Measurements from ENCODE around the gene SLC22A23. TPM values are rescaled to one million over a fixed set of nuclear protein-coding genes. Genes with fewer than 3 reads are reported as not detected.

The SLC22A23 gene
- total RNA-seq, 2 experiments from 2014 or later = 13.4 to 13.6 TPM

GRCh38 chr6:3337521-3338350 lies 119.1 kb downstream of the SLC22A23 start:
- no peaks in the 10 kb centered on the region for H3K36me3 Mint-ChIP-seq (ENCODE audit: low read depth)
- CTCF ChIA-PET = no interaction called here
- no peaks in the 10 kb centered on the region for H3K4me1 ChIP-seq (ENCODE audit: insufficient read depth, low read length)
- H3K27me3 ChIP-seq (ENCODE audit: control insufficient read depth in 1 of 2, insufficient read depth in 2 of 2, low read length in 2 of 2) = no peaks in the 10 kb centered on the region
- intact Hi-C loops (cut with DNase I, micrococcal nuclease) = no loop called here
- DNase-seq (peak in 2 of 14 experiments; percentile 49), ATAC-seq (ENCODE audit: poor library complexity) (no peak)
- H3K4me3 ChIP-seq (ENCODE audit: low read length) = no peak overlapping the region
- H3K9me3 Mint-ChIP-seq = no peaks in the 10 kb centered on the region
- H3K4me1 Mint-ChIP-seq (ENCODE audit: low read depth) = peaks cover 20% of the 10 kb centered on the region
- no peak for TF ChIP-seq CTCF (IDR thresholded peaks at IDR 0.05)
- no peaks in the 10 kb centered on the region for H3K36me3 ChIP-seq (ENCODE audit: insufficient read depth, low read length)
- no peak overlapping the region for H3K4me3 Mint-ChIP-seq
- POLR2A ChIA-PET = interaction anchor here (1.1 kb wide), 1 partner anchor 20 kb away, joined by 3 read pairs; no protein-coding TSS in a partner anchor
- H3K27ac Mint-ChIP-seq = no peak overlapping the region
- no peaks in the 10 kb centered on the region for H3K9me3 ChIP-seq (ENCODE audit: control insufficient read depth in 1 of 2, insufficient read depth in 1 of 2, low read length in 2 of 2)
- H3K27ac ChIP-seq (ENCODE audit: low read depth in 1 of 2, low read length in 2 of 2) = no peak overlapping the region
- no peaks in the 10 kb centered on the region for H3K27me3 Mint-ChIP-seq

- Mint-ChIP-seq H3K4me1 (ENCODE audit: low read depth) (peaks cover 20% of the 10 kb centered on the region), H3K27ac (no peak overlapping the region), H3K27me3 (no peaks in the 10 kb centered on the region), H3K4me3 (no peak overlapping the region), H3K36me3 (ENCODE audit: low read depth) (no peaks in the 10 kb centered on the region), H3K9me3 (no peaks in the 10 kb centered on the region)
- H3K27ac ChIP-seq (ENCODE audit: low read depth in 1 of 2, low read length in 2 of 2) = no peak overlapping the region
- ATAC-seq (ENCODE audit: poor library complexity) = no peak
- no peaks in the 10 kb centered on the region for H3K9me3 ChIP-seq (ENCODE audit: control insufficient read depth in 1 of 2, insufficient read depth in 1 of 2, low read length in 2 of 2)
- intact Hi-C loops (cut with DNase I, micrococcal nuclease) = no loop called here
- no peaks in the 10 kb centered on the region for H3K36me3 ChIP-seq (ENCODE audit: insufficient read depth, low read length)
- no peak overlapping the region for H3K4me3 ChIP-seq (ENCODE audit: low read length)
- H3K27me3 ChIP-seq (ENCODE audit: control insufficient read depth in 1 of 2, insufficient read depth in 2 of 2, low read length in 2 of 2) = no peaks in the 10 kb centered on the region
- ChIA-PET CTCF (interaction anchor here (0.7 kb wide), 1 partner anchor 10 kb away, joined by 3 read pairs; no protein-coding TSS in a partner anchor), POLR2A (interaction anchor here (1.1 kb wide), 1 partner anchor 19 kb away, joined by 3 read pairs; no protein-coding TSS in a partner anchor)
- no peaks in the 10 kb centered on the region for H3K4me1 ChIP-seq (ENCODE audit: insufficient read depth, low read length)
- TF ChIP-seq CTCF (IDR thresholded peaks at IDR 0.05) = no peak
- no peak for DNase-seq
Observed at GRCh38 chr6:3336859-3337515, 119.9 kb downstream of the SLC22A23 start.

- H3K9me3 Mint-ChIP-seq = no peaks in the 10 kb centered on the region
- TF ChIP-seq CTCF (IDR thresholded peaks at IDR 0.05) = no peak
- no peak overlapping the region for H3K27ac ChIP-seq (ENCODE audit: low read depth in 1 of 2, low read length in 2 of 2)
- no peak overlapping the region for H3K4me3 Mint-ChIP-seq
- no peaks in the 10 kb centered on the region for H3K4me1 ChIP-seq (ENCODE audit: insufficient read depth, low read length)
- no peaks in the 10 kb centered on the region for H3K9me3 ChIP-seq (ENCODE audit: control insufficient read depth in 1 of 2, insufficient read depth in 1 of 2, low read length in 2 of 2)
- no peaks in the 10 kb centered on the region for H3K27me3 Mint-ChIP-seq
- no peaks in the 10 kb centered on the region for H3K36me3 ChIP-seq (ENCODE audit: insufficient read depth, low read length)
- no peak overlapping the region for H3K27ac Mint-ChIP-seq
- H3K36me3 Mint-ChIP-seq (ENCODE audit: low read depth) = no peaks in the 10 kb centered on the region
- no peaks in the 10 kb centered on the region for H3K27me3 ChIP-seq (ENCODE audit: control insufficient read depth in 1 of 2, insufficient read depth in 2 of 2, low read length in 2 of 2)
- POLR2A ChIA-PET = interaction anchor here (1.4 kb wide), 1 partner anchor 19 kb away, joined by 5 read pairs; no protein-coding TSS in a partner anchor
- peaks cover 20% of the 10 kb centered on the region for H3K4me1 Mint-ChIP-seq (ENCODE audit: low read depth)
- H3K4me3 ChIP-seq (ENCODE audit: low read length) = no peak overlapping the region
- intact Hi-C loops (cut with DNase I, micrococcal nuclease) = no loop called here
- DNase-seq (no peak), ATAC-seq (ENCODE audit: poor library complexity) (no peak)
- CTCF ChIA-PET = interaction anchor here (0.7 kb wide), 1 partner anchor 10 kb away, joined by 3 read pairs; no protein-coding TSS in a partner anchor
Observed at GRCh38 chr6:3336066-3336786, 120.6 kb downstream of the SLC22A23 start.
